Measurements from ENCODE around the gene SBNO2. TPM values are rescaled to one million over a fixed set of nuclear protein-coding genes. Genes with fewer than 3 reads are reported as not detected.

Gene SBNO2
- total and polyA plus RNA-seq, 9 of the 15 experiments (the other 6 are each of a cell fraction or from before 2014, with no cell fraction given): 0.01 to 46.2 (median 6.7) TPM

DNA sequence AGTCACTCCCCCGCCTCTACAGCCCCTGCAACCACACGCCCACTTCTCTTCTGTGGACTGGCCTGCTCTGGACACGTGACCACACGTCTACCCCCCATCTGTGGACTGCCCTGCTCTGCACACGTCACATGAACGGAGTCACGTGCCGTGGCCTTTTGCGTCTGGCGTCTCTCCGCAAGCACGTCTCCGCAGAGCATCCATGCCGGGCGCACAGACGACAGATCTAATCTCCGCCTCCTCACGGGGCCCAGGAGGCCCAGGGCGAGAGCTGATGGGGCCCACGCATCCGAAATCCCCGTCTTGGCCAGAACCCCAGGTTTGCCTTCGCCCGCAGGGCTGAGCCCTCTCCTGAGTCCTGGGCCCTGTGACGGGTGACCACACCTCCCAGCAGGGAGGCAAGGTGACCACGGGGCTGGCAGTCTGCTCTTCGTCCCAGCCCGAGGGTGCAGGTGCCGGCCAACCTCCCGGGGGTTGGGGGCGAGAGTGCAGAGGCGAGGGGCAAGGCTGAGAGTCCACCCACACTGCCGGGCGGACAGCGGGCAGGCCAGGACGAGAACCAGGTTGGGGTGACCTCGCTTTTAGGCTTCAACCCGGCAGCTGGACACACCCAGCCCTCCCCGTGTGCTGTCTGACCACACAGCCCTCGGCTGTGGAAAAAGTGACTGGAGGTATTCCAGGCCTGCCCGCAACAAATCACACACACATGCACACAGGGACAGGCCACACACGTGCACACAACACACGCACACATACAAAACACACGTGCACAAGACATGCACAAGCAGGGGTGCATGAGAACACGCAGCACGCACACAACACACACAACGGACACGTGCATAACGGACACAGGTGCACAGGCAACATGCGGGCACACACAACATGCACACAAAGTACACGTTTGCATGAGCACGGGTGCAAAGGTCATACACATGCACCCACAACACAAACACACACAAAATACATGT, 3.9 kb downstream of the SBNO2 start:
- ATAC-seq: peak; percentile 58
- in situ Hi-C loops (cut with MboI) (no loop called here), intact Hi-C loops (cut with micrococcal nuclease) (no loop called here)
- Histone ChIP-seq H3K79me2 (ENCODE audit: control insufficient read depth, insufficient read depth, low read length) (peaks cover 86% of the 10 kb centered on the region), H3K4me3 (no peak overlapping the region; the same call in 1 of the 2 replicates), H3K9me3 (replicated peaks; ENCODE audit: control insufficient read depth, insufficient read depth, low read depth, low read length) (no peaks in the 10 kb centered on the region), H2AFZ (ENCODE audit: low read depth, low read length) (no peak overlapping the region), H3K27ac (ENCODE audit: extremely low read depth, low read depth, low read length) (peak overlapping the region; percentile 34; the same call in 2 of the 3 replicates), H3K9ac (ENCODE audit: insufficient read depth in 1 of 2, low read depth in 2 of 2, low read length in 2 of 2) (peak overlapping the region in 1 of 2 experiments; percentile 38; a peak in 2 of 4 replicates), H3K27me3 (ENCODE audit: control insufficient read depth in 2 of 2, insufficient read depth in 2 of 2, low read length in 2 of 2) (no peaks in the 10 kb centered on the region), H4K20me1 (replicated peaks; ENCODE audit: control insufficient read depth, insufficient read depth, low read length) (peaks cover 12% of the 10 kb centered on the region), H3K9me1 (ENCODE audit: control insufficient read depth, insufficient read depth, low read length) (peaks cover under 1% of the 10 kb centered on the region), H3K36me3 (ENCODE audit: control insufficient read depth, insufficient read depth, low read length) (peaks cover 49% of the 10 kb centered on the region; the same call in 2 of the 3 replicates), H3K4me1 (replicated peaks in 1 of 2; ENCODE audit: control insufficient read depth in 2 of 2, insufficient read depth in 2 of 2, low read length in 2 of 2) (peaks cover 28 to 87% of the 10 kb centered on the region in 2 experiments), H3K4me2 (ENCODE audit: insufficient read depth, low read length) (peak overlapping the region; percentile 48)
- 58% methylated on average over 44 of the region's 52 CpGs for WGBS (ENCODE audit: insufficient coverage, low coverage, missing lambda C conversion rate)
- no TSS peak for BruUV-seq (replicated peaks)
- DNase-seq (ENCODE audit: extremely low read depth in 1 of 4, low spot score in 3 of 4): peak in 2 of 4 experiments; percentile 50 to 79
- ChIA-PET POLR2A (no interaction called here), CTCF (ENCODE audit: low intra/inter-chr PET ratio) (no interaction called here)
- peak; percentile 78 for FAIRE-seq
- no peak for TF ChIP-seq ZNF695 (CRISPR knock-in tag; IDR thresholded peaks at IDR 0.05)
- no peak for TF ChIP-seq RB1 (IDR thresholded peaks at IDR 0.05; ENCODE audit: low read depth)
- TF ChIP-seq, protein P1, sequence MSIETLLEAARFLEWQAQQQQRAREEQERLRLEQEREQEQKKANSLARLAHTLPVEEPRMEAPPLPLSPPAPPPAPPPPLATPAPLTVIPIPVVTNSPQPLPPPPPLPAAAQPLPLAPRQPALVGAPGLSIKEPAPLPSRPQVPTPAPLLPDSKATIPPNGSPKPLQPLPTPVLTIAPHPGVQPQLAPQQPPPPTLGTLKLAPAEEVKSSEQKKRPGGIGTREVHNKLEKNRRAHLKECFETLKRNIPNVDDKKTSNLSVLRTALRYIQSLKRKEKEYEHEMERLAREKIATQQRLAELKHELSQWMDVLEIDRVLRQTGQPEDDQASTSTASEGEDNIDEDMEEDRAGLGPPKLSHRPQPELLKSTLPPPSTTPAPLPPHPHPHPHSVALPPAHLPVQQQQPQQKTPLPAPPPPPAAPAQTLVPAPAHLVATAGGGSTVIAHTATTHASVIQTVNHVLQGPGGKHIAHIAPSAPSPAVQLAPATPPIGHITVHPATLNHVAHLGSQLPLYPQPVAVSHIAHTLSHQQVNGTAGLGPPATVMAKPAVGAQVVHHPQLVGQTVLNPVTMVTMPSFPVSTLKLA (conservative IDR thresholded peaks at IDR 0.05): peak; percentile 48 to 62; a peak in 3 of 4 replicates
- TF ChIP-seq ZNF717 (CRISPR knock-in tag; IDR thresholded peaks at IDR 0.05): no peak
- TF ChIP-seq, protein P2, sequence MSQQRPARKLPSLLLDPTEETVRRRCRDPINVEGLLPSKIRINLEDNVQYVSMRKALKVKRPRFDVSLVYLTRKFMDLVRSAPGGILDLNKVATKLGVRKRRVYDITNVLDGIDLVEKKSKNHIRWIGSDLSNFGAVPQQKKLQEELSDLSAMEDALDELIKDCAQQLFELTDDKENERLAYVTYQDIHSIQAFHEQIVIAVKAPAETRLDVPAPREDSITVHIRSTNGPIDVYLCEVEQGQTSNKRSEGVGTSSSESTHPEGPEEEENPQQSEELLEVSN (IDR thresholded peaks at IDR 0.05; ENCODE audit: borderline replicate concordance in 1 of 2, extremely low read depth in 1 of 2, insufficient read depth in 1 of 2, insufficient read length in 1 of 2, low read depth in 1 of 2, low read length in 1 of 2, poor library complexity in 1 of 2, severe bottlenecking in 1 of 2): peak in 1 of 2 experiments; percentile 28
- TF ChIP-seq CAMTA2 (CRISPR knock-in tag; conservative IDR thresholded peaks at IDR 0.05): no peak
- TF ChIP-seq, protein P3, sequence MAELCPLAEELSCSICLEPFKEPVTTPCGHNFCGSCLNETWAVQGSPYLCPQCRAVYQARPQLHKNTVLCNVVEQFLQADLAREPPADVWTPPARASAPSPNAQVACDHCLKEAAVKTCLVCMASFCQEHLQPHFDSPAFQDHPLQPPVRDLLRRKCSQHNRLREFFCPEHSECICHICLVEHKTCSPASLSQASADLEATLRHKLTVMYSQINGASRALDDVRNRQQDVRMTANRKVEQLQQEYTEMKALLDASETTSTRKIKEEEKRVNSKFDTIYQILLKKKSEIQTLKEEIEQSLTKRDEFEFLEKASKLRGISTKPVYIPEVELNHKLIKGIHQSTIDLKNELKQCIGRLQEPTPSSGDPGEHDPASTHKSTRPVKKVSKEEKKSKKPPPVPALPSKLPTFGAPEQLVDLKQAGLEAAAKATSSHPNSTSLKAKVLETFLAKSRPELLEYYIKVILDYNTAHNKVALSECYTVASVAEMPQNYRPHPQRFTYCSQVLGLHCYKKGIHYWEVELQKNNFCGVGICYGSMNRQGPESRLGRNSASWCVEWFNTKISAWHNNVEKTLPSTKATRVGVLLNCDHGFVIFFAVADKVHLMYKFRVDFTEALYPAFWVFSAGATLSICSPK (IDR thresholded peaks at IDR 0.05; ENCODE audit: borderline replicate concordance): no peak
- TF ChIP-seq ZNF445 (CRISPR knock-in tag; IDR thresholded peaks at IDR 0.05; ENCODE audit: low read depth): no peak
- TF ChIP-seq ZNF175 (CRISPR knock-in tag; IDR thresholded peaks at IDR 0.05; ENCODE audit: low read depth): no peak
- TF ChIP-seq ZNF3 (CRISPR knock-in tag; IDR thresholded peaks at IDR 0.05): no peak
- no peak for TF ChIP-seq ZFX (CRISPR knock-in tag; IDR thresholded peaks at IDR 0.05)
- 0 out of 2 replicates have a peak, but pooled peaks have one; percentile 0 for TF ChIP-seq MTA3 (IDR thresholded peaks at IDR 0.05; ENCODE audit: borderline replicate concordance)
- TF ChIP-seq, protein P4, sequence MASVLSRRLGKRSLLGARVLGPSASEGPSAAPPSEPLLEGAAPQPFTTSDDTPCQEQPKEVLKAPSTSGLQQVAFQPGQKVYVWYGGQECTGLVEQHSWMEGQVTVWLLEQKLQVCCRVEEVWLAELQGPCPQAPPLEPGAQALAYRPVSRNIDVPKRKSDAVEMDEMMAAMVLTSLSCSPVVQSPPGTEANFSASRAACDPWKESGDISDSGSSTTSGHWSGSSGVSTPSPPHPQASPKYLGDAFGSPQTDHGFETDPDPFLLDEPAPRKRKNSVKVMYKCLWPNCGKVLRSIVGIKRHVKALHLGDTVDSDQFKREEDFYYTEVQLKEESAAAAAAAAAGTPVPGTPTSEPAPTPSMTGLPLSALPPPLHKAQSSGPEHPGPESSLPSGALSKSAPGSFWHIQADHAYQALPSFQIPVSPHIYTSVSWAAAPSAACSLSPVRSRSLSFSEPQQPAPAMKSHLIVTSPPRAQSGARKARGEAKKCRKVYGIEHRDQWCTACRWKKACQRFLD (CRISPR knock-in tag; IDR thresholded peaks at IDR 0.05): no peak
- no peak for TF ChIP-seq CREBBP (IDR thresholded peaks at IDR 0.05; ENCODE audit: low read depth, low read length)
